H1 (cell line): ENCODE measurements around the gene CCDC192.

Experiments used
- ASH2L ChIP-seq: fragments of 200-600, 300-600 bp; sonication (generic); IDR thresholded peaks from one replicate; pipeline ENCODE4 v1.7.1; 2017; ENCODE audit warnings: low read length
- CHD1 ChIP-seq: IDR thresholded peaks from 2 replicates; pipeline ENCODE4 v1.6.1; 2012; ENCODE audit warnings: low read depth, low read length, improper control_type of control experiment
- CTCF ChIP-seq, 3 experiments: IDR thresholded peaks; 1 replicate in 2 of 3; 2 replicates in 1 of 3; pipeline versions ENCODE4 v1.5.1 to v1.6.1; 2011; ENCODE audit warnings: low read length in 3 of 3, mild to moderate bottlenecking in 3 of 3, inconsistent platforms in 2 of 3, low read depth in 1 of 3, moderate library complexity in 1 of 3; ENCODE audit not compliant: insufficient read depth in 1 of 3; ENCODE audit errors: control extremely low read depth in 1 of 3
- FOSL1 ChIP-seq: IDR thresholded peaks from 2 replicates; pipeline ENCODE4 v1.6.1; 2011; ENCODE audit warnings: mild to moderate bottlenecking, low read depth, low read length, moderate library complexity; ENCODE audit not compliant: insufficient read depth
- GABPA ChIP-seq: IDR thresholded peaks from 2 replicates; pipeline ENCODE4 v1.6.1; 2011; ENCODE audit warnings: mild to moderate bottlenecking, low read length, moderate library complexity, borderline replicate concordance; ENCODE audit not compliant: insufficient read depth
- POLR2AphosphoS5 ChIP-seq: IDR thresholded peaks from 2 replicates; pipeline ENCODE4 v1.6.1; 2011; ENCODE audit warnings: low read depth, low read length
- RXRA ChIP-seq: IDR thresholded peaks from 2 replicates; pipeline ENCODE4 v1.6.1; 2011; ENCODE audit warnings: low read depth, mild to moderate bottlenecking, low read length, moderate library complexity; ENCODE audit not compliant: insufficient read depth
- TAF1 ChIP-seq: IDR thresholded peaks from 2 replicates; pipeline ENCODE4 v1.6.1; 2011; ENCODE audit warnings: mild to moderate bottlenecking, low read depth, low read length

GRCh38 chr5:127976525-127976924 is 273.3 kb downstream of the CCDC192 start:
- TF ChIP-seq CTCF (IDR thresholded peaks at IDR 0.05; ENCODE audit: control extremely low read depth in 1 of 3, insufficient read depth in 1 of 3, low read depth in 1 of 3, low read length in 3 of 3): no peak
- no peak for TF ChIP-seq TAF1
- no peak for TF ChIP-seq FOSL1
- TF ChIP-seq RXRA: no peak
- TF ChIP-seq ASH2L: no peak
- no peak for TF ChIP-seq POLR2AphosphoS5
- no peak for TF ChIP-seq GABPA
- no peak for TF ChIP-seq CHD1
